Retina (tissue), 1 donor: ENCODE measurements around the gene CFTR.
"Not testable (repeated sequence)": the region's sequence is repeated elsewhere in the genome, so short reads cannot be mapped to it uniquely, and the experiment has no call there.

ENCODE experiments used
- DNase-seq: peaks from one replicate; pipeline ENCODE4 v3.0.0-alpha.2; 2016

The CFTR gene

DNA sequence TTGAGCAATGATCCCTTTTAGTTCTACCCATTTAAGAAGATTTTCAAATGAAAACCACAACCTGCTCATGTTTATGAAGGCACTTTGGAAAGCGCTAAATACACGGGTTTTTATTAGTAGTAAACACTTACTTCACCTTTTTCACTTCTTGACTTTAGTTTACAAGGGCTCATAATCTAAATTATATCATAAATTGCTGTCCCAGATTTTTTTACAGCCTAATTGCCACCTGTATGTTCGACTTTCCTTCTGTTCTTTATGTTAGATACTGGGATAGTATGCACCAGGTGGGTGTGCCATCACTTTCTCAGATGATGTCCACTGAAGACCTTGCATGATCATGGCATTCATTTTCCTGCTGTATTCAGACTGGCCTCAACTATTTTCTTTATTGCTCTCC lies 22.5 kb downstream of the CFTR start:
- no peak for DNase-seq

DNA sequence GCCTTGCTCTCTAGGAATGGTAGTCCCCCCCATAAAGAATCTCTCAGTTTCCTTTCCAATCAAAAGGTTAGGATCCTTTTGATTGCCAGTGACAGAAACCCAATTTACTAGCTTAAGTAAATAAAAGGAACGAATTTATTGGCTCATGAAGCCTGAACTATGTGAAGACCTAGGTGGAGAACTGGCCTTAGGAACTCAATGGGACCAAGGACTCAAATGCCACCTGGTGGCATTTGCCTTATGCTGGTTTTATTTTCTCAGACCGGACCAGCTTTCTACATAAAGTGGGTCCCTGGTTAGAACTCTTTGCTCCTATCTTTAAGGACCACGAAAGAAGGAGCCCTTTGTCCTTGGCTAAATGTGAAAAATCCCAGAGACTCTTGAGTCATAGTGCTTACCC lies 25.4 kb downstream of the CFTR start:
- no peak for DNase-seq

DNA sequence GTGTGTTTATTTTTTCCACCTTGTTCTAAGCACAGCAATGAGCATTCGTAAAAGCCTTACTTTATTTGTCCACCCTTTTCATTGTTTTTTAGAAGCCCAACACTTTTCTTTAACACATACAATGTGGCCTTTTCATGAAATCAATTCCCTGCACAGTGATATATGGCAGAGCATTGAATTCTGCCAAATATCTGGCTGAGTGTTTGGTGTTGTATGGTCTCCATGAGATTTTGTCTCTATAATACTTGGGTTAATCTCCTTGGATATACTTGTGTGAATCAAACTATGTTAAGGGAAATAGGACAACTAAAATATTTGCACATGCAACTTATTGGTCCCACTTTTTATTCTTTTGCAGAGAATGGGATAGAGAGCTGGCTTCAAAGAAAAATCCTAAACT lies 28.9 kb downstream of the CFTR start:
- no peak for DNase-seq

GRCh38 chr7:117517194-117517593 lies 37.4 kb downstream of the CFTR start:
- DNase-seq, result not testable (repeated sequence)

DNA sequence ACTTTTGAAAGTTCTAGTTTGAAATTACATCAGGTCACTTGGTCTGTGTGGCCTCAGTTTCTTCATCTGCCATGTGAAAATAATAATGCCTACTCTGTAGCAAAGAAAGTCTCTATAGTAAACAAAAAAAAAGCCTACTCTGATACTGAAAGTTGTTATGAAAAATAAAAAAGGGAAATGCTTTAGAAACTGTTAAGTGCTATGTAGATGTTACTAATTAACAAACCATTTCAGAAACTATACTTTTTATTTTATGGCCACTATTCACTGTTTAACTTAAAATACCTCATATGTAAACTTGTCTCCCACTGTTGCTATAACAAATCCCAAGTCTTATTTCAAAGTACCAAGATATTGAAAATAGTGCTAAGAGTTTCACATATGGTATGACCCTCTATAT lies 50.6 kb downstream of the CFTR start:
- no peak for DNase-seq

GRCh38 chr7:117531595-117532244 lies 51.9 kb downstream of the CFTR start:
- no peak for DNase-seq

GRCh38 chr7:117538053-117538452 lies 58.2 kb downstream of the CFTR start:
- no peak for DNase-seq

- no peak for DNase-seq
These were observed 64.2 kb downstream of the CFTR start for GRCh38 chr7:117544061-117544460.

- DNase-seq, result no peak
These were observed 68.2 kb downstream of the CFTR start for GRCh38 chr7:117548035-117548434.

- DNase-seq, result no peak
These were observed 70.8 kb downstream of the CFTR start for GRCh38 chr7:117550625-117551024.

- no peak for DNase-seq
These were observed 72.8 kb downstream of the CFTR start for GRCh38 chr7:117552660-117553059.

GRCh38 chr7:117555260-117555659 lies 75.4 kb downstream of the CFTR start:
- no peak for DNase-seq

GRCh38 chr7:117559391-117559790 lies 79.6 kb downstream of the CFTR start:
- no peak for DNase-seq

DNA sequence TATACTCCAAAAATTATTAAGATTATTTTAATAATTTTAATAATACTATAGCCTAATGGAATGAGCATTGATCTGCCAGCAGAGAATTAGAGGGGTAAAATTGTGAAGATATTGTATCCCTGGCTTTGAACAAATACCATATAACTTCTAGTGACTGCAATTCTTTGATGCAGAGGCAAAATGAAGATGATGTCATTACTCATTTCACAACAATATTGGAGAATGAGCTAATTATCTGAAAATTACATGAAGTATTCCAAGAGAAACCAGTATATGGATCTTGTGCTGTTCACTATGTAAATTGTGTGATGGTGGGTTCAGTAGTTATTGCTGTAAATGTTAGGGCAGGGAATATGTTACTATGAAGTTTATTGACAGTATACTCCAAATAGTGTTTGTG lies 80.2 kb downstream of the CFTR start:
- DNase-seq, result no peak

GRCh38 chr7:117562759-117563158 lies 82.9 kb downstream of the CFTR start:
- no peak for DNase-seq

DNA sequence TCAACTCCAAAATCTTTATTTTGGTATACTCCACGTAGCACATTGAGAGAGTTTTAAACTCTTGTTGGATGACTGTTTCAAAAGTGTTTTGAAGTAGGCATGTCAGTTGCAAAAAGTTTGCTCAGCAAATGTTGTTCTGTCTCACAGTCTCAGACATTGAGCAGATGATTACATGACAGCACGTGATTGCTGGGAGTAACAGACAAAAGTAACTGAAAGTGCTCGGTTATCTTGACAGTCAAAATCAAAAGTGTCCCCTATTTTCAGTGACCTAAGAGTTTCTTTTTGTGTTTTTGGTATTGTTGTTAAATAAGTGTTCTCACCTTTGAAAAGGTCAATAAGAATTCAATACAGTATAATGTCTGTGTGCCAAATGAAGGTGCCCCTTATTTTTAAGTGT lies 84.3 kb downstream of the CFTR start:
- no peak for DNase-seq

GRCh38 chr7:117564627-117565026 lies 84.8 kb downstream of the CFTR start:
- DNase-seq, result no peak

GRCh38 chr7:117565226-117565625 lies 85.4 kb downstream of the CFTR start:
- DNase-seq, result no peak

GRCh38 chr7:117567781-117568180 lies 88.0 kb downstream of the CFTR start:
- no peak for DNase-seq

DNA sequence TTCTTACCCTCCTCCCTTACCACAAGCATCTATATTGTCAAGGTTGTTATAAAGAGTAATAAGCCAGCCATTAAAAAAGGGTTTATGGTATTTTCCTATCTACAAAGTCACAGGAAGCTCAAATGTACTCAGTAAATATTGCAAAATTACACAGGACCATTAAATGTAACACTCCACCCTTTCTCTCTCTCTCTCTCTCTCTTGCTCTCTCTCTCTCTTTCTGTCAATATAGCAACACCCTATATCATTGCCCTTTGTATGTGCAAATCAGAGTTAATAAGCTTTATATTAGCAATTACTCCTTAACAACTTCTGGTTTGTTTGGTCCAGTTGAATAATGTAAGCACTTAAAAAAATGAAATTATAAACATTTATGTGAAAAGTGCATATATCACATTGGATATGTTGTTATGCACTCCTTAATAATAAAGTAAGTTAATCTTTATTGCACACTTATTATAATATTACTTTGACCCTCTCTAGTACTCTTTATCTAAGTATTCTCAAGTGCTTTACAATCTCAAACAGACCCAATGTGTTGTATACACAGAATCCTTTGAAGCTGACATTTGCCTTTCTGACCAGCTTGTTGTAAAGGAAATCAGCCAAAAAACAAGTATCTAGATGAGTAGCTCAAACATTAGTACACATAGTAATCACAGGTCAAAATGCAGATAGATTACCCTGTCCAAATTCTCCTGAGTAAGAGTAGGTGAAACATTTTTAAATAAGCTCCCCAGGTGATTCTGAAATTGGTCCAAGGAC lies 93.2 kb downstream of the CFTR start:
- DNase-seq, result no peak

GRCh38 chr7:117581424-117581823 lies 101.6 kb downstream of the CFTR start:
- no peak for DNase-seq

GRCh38 chr7:117582219-117582704 lies 102.4 kb downstream of the CFTR start:
- DNase-seq, result no peak

DNA sequence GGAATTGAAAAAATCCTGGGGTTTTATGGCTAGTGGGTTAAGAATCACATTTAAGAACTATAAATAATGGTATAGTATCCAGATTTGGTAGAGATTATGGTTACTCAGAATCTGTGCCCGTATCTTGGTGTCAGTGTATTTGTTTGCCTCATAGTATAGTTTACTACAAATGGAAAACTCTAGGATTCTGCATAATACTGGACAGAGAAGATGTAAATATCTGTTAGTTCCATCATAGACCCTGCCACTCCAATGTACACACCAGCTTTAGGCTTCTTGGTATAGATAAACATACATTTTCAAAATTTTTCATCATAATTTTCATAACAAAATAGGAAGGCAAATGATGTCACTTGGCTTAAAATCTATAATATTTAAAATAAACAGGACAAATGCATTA lies 108.1 kb downstream of the CFTR start:
- DNase-seq, result no peak

DNA sequence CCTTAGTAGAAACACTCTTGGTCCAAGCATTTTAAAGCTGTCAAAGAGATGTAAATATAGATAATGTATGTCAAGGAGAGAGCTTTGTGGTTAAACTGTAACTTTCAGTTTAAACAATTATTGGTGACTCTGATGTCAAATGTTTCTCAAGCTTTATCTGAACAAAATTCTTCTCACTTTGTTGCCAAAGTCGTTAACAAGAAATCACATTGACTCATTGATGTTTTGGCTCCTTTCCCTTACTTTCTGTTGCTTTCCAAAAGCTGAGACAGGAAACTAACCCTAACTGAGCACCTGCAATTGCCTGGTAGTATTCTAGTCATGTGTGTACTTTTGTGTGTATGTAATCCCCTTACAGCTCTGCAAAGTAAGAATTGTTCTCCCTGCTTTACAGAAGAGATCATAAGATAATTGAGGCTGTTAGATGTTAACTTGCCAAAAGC lies 108.5 kb downstream of the CFTR start:
- no peak for DNase-seq

- no peak for DNase-seq
These were observed 110.4 kb downstream of the CFTR start for GRCh38 chr7:117590191-117590590.
